ENCODE results near the gene CYP19A1.
"Not testable (repeated sequence)": the region's sequence is repeated elsewhere in the genome, so short reads cannot be mapped to it uniquely, and the experiment has no call there.

GRCh38 chr15:51261113-51261512 is 77.3 kb downstream of the CYP19A1 start:
- TF ChIP-seq CTCF (IDR thresholded peaks at IDR 0.05; ENCODE audit: low read length); EZH2 (IDR thresholded peaks at IDR 0.05; ENCODE audit: borderline replicate concordance, low read length): not testable (repeated sequence)

Data from OCI-LY1 (cell line).